GM12874 (cell line): ENCODE measurements around the gene HLX.

Source experiments
- TF ChIP-seq, protein P1 (sequence below): IDR thresholded peaks from 2 replicates; pipeline ENCODE4 v1.5.1; 2011; ENCODE audit warnings: low read depth, mild to moderate bottlenecking, control low read depth, low read length, moderate library complexity; ENCODE audit not compliant: insufficient read depth

The HLX gene

GRCh38 chr1:220924331-220924970 lies 45.2 kb downstream of the HLX start:
- TF ChIP-seq, protein P1, sequence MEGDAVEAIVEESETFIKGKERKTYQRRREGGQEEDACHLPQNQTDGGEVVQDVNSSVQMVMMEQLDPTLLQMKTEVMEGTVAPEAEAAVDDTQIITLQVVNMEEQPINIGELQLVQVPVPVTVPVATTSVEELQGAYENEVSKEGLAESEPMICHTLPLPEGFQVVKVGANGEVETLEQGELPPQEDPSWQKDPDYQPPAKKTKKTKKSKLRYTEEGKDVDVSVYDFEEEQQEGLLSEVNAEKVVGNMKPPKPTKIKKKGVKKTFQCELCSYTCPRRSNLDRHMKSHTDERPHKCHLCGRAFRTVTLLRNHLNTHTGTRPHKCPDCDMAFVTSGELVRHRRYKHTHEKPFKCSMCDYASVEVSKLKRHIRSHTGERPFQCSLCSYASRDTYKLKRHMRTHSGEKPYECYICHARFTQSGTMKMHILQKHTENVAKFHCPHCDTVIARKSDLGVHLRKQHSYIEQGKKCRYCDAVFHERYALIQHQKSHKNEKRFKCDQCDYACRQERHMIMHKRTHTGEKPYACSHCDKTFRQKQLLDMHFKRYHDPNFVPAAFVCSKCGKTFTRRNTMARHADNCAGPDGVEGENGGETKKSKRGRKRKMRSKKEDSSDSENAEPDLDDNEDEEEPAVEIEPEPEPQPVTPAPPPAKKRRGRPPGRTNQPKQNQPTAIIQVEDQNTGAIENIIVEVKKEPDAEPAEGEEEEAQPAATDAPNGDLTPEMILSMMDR, result no peak

- TF ChIP-seq, protein P1, result no peak
Measured at GRCh38 chr1:220925707-220926106, 46.5 kb downstream of the HLX start.

- TF ChIP-seq, protein P1, result no peak
Measured at GRCh38 chr1:220926146-220926545, 46.9 kb downstream of the HLX start.

DNA sequence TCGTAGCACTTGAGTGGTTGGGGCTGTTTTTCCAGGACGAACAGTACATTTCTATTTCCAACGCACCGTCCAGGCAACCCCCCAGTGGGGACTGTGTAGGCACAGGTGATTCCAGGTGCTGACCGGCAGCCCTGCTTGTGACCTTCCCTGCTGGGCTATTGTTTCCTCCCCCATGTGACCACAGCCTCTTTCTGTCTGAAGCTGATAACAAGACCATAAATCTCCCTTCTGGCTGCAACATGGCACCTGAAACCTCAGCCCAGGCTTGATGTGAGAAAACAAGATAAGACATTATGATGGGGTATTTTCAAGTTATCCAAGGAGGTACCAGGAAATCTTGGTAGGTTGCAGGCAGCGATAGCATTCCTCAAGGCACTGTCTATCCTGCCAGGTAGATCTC lies 48.2 kb downstream of the HLX start:
- TF ChIP-seq, protein P1, result no peak

DNA sequence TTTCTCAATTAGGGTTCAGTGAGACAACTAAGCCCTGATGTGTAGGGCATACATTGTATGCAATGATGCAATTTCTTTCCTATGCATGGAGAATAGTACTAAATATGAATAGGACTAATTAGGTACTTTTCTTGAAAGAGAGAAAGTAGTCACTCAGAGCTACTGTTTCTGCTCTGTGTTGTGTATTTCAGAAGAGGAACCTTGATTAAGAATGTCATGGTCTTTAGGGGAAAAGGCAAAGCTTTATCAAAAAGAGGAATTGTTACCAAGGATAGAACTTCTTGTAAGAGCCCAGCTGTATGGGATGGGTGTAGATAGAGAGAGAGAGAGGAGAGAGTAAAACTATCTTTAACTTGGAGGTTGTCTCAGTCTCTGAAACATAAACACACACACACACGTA lies 49.1 kb downstream of the HLX start:
- TF ChIP-seq, protein P1, result no peak

DNA sequence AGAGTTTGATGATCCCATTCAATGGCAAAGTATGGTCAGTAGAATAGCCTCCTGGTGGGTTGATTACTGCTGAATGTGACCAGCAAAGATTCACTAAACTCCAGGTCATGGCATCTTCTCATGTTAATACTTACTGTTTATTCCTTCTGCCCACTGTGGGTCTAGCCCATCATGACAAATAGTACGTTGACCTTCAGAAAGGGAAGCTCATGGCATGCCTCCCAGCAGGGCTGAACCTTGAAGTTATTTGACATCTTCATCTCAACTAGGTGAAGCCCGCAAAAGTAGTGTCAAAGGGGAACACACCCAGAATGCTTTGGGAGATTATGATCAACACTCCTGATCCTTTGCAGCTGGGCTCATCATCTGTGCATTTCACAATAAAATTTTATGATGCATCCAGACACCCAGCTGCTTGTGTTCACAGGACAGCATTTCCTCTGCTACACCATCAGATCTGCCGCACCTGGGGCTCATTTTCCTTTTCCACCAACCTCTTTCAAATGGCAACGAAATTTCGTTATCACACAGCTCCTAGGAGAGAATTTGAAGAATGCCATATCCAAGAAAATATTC lies 49.6 kb downstream of the HLX start:
- TF ChIP-seq, protein P1, result no peak

GRCh38 chr1:220929304-220929703 lies 50.1 kb downstream of the HLX start:
- TF ChIP-seq, protein P1, result no peak
